Kidney (tissue), 14 donors: Measurements from ENCODE around the gene POMGNT2. TPM values are rescaled to one million over a fixed set of nuclear protein-coding genes. Genes with fewer than 3 reads are reported as not detected.

Source experiments
- DNase-seq, 5 donors: peaks; one replicate each; pipeline ENCODE4 v3.0.0-alpha.2; 2013 to 2020
- FAIRE-seq: peaks from 2 replicates; lab custom pipeline; 2012; peaks lifted over from hg19 to GRCh38; lab: Jason Lieb, UNC
- H3K27ac ChIP-seq, 2 donors: one replicate each; pipeline ENCODE4 v1.7.0; 2013; ENCODE audit warnings: low read depth in 2 of 2, low read length in 2 of 2, inconsistent platforms in 1 of 2
- H3K27me3 ChIP-seq: one replicate; pipeline ENCODE4 v1.7.1; 2013; ENCODE audit warnings: low read length, inconsistent platforms; ENCODE audit not compliant: control insufficient read depth, insufficient read depth
- H3K36me3 ChIP-seq, 3 donors: one replicate each; pipeline versions ENCODE4 v1.7.0 to v1.7.1; 2013; ENCODE audit warnings: low read length in 3 of 3, control low read depth in 1 of 3, inconsistent platforms in 1 of 3; ENCODE audit not compliant: insufficient read depth in 3 of 3, control insufficient read depth in 2 of 3
- H3K4me1 ChIP-seq, 3 donors: one replicate each; pipeline versions ENCODE4 v1.7.0 to v1.7.1; 2013; ENCODE audit warnings: low read length in 3 of 3, inconsistent platforms in 1 of 3, low read depth in 1 of 3; ENCODE audit not compliant: control insufficient read depth in 2 of 3, insufficient read depth in 2 of 3
- H3K4me3 ChIP-seq, 3 donors: one replicate each; pipeline versions ENCODE4 v1.7.0 to v1.8.1; 2013; ENCODE audit warnings: low read length in 3 of 3, control low read depth in 1 of 3, inconsistent platforms in 1 of 3
- H3K9ac ChIP-seq, 3 donors: one replicate each; pipeline versions ENCODE4 v1.7.0 to v1.7.1; 2013; ENCODE audit warnings: low read length in 3 of 3, control low read depth in 1 of 3, inconsistent platforms in 1 of 3
- H3K9me3 ChIP-seq, 3 donors: one replicate each; pipeline versions ENCODE4 v1.7.0 to v1.7.1; 2013; ENCODE audit warnings: low read length in 3 of 3, control low read depth in 1 of 3, inconsistent platforms in 1 of 3; ENCODE audit not compliant: control insufficient read depth in 2 of 3, insufficient read depth in 1 of 3
- intact Hi-C: fragments of 100-400 bp; cut with DNase I; formaldehyde crosslinking; loops from one replicate; pipeline ENCODE4 v1.11.1; 2022
- polyA plus RNA-seq: library from polyadenylated mRNA; stranded (reverse); fragments of 350-450 nt; fragmentation: Illumina TruSeq; extraction: RNeasy Lipid Tissue Mini Kit (QIAGEN cat#74804); gene quantifications from one replicate; pipeline ENCODE4 v1.2.3, GENCODE V29; 2014; ENCODE audit warnings: low read depth, low replicate concordance; ENCODE audit not compliant: insufficient read depth
- total RNA-seq: library from RNA; stranded (reverse); fragmentation: NEBNext Ultra II Directional; extraction: Animal tissue kit (Norgen Biotek cat#: 25700); gene quantifications from one replicate; pipeline ENCODE4 v1.2.1, GENCODE V29; 2021
- TF ChIP-seq, protein P1 (sequence below): IDR thresholded peaks from 3 replicates; pipeline ENCODE4 v1.5.1; 2012; ENCODE audit warnings: mild to moderate bottlenecking, moderate library complexity, borderline replicate concordance; ENCODE audit not compliant: insufficient read depth; ENCODE audit errors: extremely low read depth
- donor health status: control.
- donor health status: control.
- donor health status: control.
- donor health status: control.
- donor health status: control.
- donor health status: DM: yes; HTN: yes; CAD: no.
- donor health status: Normal renal cell carcinoma (clear cell type).

POMGNT2 gene
- total and polyA plus RNA-seq, 2 donors from 2014 or later = 15.4 to 16.0 TPM

DNA sequence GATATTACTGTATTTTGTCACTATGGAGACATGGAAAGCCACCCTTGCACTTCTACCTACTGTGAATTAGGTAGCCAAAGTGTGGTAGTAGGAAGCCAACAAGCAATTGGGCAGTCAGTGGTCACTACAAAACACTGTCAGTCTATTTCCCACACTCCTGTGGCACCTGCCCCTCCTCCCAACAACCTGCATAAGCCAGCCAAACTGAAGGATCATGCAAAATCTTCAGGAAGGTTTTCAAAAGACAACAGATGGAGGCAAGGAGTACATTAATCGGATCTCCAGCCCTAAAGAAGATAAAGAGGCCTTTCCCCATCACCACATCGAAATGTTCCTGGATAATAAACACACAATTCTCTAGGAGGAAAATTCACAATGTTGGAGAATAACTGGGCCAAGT is 11.9 kb downstream of the POMGNT2 start:
- no peak overlapping the region for H3K9ac ChIP-seq
- intact Hi-C loops = no loop called here
- no peaks in the 10 kb centered on the region for H3K36me3 ChIP-seq
- no peak overlapping the region for H3K27ac ChIP-seq
- H3K27me3 ChIP-seq = no peaks in the 10 kb centered on the region
- FAIRE-seq (no peak), DNase-seq (no peak)
- H3K4me1 ChIP-seq = no peaks in the 10 kb centered on the region
- no peak overlapping the region for H3K4me3 ChIP-seq
- TF ChIP-seq, protein P1, sequence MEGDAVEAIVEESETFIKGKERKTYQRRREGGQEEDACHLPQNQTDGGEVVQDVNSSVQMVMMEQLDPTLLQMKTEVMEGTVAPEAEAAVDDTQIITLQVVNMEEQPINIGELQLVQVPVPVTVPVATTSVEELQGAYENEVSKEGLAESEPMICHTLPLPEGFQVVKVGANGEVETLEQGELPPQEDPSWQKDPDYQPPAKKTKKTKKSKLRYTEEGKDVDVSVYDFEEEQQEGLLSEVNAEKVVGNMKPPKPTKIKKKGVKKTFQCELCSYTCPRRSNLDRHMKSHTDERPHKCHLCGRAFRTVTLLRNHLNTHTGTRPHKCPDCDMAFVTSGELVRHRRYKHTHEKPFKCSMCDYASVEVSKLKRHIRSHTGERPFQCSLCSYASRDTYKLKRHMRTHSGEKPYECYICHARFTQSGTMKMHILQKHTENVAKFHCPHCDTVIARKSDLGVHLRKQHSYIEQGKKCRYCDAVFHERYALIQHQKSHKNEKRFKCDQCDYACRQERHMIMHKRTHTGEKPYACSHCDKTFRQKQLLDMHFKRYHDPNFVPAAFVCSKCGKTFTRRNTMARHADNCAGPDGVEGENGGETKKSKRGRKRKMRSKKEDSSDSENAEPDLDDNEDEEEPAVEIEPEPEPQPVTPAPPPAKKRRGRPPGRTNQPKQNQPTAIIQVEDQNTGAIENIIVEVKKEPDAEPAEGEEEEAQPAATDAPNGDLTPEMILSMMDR = no peak
- no peaks in the 10 kb centered on the region for H3K9me3 ChIP-seq

DNA sequence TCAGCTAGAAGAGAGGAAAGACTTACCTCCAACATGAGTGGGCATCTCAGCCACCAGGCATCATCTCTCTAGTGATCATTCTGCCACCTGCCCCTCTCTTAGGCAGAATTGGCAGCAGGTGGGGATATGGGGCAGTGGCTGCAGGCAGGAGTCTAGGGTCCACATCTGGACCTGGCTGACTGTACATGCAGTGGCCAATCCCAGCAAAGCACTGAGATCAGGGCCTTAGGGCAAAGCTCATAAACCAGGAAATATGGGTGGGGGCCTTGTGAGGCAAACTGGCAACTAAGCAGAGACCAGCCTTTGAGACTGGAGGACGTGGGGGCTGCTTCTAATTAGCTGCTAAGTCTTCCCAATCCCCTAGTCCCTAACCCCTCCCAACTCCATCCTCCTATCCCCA is 12.9 kb downstream of the POMGNT2 start:
- Histone ChIP-seq H3K27me3 (no peaks in the 10 kb centered on the region), H3K9ac (no peak overlapping the region), H3K36me3 (no peaks in the 10 kb centered on the region), H3K27ac (no peak overlapping the region), H3K4me3 (no peak overlapping the region), H3K9me3 (no peaks in the 10 kb centered on the region), H3K4me1 (no peaks in the 10 kb centered on the region)
- DNase-seq (no peak), FAIRE-seq (no peak)
- TF ChIP-seq, protein P1 = no peak
- intact Hi-C loops = no loop called here

DNA sequence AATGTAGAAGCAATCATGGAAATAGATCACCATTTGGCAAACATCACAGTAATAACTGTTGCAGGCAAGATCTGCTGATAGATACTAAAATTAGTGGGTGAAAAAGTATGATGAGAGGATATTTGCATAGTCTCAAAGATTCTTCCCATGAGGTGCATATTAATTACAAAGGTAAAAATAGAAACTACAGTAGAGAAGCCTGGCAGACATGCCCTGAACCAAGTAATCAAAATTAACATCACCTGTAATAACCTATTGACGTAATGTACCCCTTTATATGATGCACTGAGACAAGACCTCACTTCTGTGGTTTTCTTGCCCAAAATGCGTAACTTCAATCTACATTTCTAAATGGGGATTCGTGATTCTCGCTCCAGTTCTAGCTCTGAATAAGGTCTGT is 14.4 kb downstream of the POMGNT2 start:
- Histone ChIP-seq H3K9me3 (no peaks in the 10 kb centered on the region), H3K4me3 (no peak overlapping the region), H3K27ac (no peak overlapping the region), H3K4me1 (no peaks in the 10 kb centered on the region), H3K36me3 (no peaks in the 10 kb centered on the region), H3K9ac (no peak overlapping the region), H3K27me3 (no peaks in the 10 kb centered on the region)
- FAIRE-seq (no peak), DNase-seq (no peak)
- intact Hi-C loops = no loop called here
- TF ChIP-seq, protein P1 = no peak

DNA sequence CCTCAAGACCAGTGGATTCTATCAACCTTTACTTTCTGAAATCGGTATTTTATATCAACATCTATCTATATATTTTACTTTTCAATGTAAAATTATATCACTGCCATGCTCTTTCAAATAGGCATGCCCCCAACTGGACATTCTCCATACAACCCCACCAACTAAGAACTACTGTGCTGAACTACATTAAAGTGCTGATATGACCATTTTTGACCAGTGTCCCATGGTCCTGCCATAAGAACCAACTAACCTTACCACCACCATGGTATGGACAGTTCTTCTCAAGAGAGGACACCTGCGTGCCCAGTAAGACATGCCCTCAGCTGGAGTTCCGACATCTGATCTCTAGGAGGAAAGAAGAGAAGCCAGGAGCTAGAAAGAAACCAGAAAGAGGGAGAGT is 15.6 kb downstream of the POMGNT2 start:
- intact Hi-C loops = no loop called here
- DNase-seq (no peak), FAIRE-seq (no peak)
- TF ChIP-seq, protein P1 = no peak
- no peaks in the 10 kb centered on the region for H3K27me3 ChIP-seq
- H3K9me3 ChIP-seq = no peaks in the 10 kb centered on the region
- no peak overlapping the region for H3K9ac ChIP-seq
- H3K4me3 ChIP-seq = no peak overlapping the region
- H3K27ac ChIP-seq = no peak overlapping the region
- no peaks in the 10 kb centered on the region for H3K4me1 ChIP-seq
- H3K36me3 ChIP-seq = no peaks in the 10 kb centered on the region
